Stimulated activated naive CD4-positive, alpha-beta T cell (primary cell): ENCODE results near the gene PRDM2.
"Not testable (repeated sequence)": the region's sequence is repeated elsewhere in the genome, so short reads cannot be mapped to it uniquely, and the experiment has no call there.

ENCODE experiments used
- DNase-seq, 6 experiments: peaks; one replicate each; lab custom pipeline; 2025; lab: John Stamatoyannopoulos, UW

PRDM2 gene, protein sequence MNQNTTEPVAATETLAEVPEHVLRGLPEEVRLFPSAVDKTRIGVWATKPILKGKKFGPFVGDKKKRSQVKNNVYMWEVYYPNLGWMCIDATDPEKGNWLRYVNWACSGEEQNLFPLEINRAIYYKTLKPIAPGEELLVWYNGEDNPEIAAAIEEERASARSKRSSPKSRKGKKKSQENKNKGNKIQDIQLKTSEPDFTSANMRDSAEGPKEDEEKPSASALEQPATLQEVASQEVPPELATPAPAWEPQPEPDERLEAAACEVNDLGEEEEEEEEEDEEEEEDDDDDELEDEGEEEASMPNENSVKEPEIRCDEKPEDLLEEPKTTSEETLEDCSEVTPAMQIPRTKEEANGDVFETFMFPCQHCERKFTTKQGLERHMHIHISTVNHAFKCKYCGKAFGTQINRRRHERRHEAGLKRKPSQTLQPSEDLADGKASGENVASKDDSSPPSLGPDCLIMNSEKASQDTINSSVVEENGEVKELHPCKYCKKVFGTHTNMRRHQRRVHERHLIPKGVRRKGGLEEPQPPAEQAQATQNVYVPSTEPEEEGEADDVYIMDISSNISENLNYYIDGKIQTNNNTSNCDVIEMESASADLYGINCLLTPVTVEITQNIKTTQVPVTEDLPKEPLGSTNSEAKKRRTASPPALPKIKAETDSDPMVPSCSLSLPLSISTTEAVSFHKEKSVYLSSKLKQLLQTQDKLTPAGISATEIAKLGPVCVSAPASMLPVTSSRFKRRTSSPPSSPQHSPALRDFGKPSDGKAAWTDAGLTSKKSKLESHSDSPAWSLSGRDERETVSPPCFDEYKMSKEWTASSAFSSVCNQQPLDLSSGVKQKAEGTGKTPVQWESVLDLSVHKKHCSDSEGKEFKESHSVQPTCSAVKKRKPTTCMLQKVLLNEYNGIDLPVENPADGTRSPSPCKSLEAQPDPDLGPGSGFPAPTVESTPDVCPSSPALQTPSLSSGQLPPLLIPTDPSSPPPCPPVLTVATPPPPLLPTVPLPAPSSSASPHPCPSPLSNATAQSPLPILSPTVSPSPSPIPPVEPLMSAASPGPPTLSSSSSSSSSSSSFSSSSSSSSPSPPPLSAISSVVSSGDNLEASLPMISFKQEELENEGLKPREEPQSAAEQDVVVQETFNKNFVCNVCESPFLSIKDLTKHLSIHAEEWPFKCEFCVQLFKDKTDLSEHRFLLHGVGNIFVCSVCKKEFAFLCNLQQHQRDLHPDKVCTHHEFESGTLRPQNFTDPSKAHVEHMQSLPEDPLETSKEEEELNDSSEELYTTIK (N-terminal part only)

DNA sequence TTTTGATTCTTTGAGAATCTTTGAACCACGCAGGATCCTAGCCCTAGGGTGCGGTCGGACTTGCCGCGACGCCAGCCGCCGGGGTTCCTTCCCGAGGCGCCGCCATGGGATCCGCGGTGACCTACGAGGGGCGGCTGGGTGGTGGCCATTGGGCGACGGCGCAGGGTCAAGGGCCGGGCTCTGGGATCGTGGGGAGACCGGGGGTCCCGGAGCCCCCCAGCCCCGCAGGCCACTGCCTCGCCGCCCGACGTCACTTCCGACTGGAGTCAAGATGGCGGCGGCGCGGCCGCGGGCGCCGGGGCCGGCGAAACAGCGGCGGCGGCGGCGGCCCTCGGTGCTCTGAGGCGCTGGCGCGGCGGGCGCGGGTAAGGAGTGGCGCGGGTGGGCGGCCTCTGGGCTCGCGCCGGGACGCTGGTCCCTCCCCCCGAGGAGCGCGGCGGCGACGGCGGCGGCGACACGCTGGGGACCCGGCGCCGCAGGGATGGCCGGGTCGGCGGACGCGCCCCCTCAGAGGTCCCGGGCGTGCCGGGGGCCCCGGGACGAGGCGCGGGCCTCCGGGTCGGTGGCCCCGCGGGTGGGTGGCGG is at the start of gene PRDM2:
Gene PRDM2, plus strand, starts transcription at position 253 of the 585 bp plus-strand sequence. CDS start 15,418 bp downstream, outside the sequence.
- peak; percentile 30 to 81 (median 48) for DNase-seq

DNA sequence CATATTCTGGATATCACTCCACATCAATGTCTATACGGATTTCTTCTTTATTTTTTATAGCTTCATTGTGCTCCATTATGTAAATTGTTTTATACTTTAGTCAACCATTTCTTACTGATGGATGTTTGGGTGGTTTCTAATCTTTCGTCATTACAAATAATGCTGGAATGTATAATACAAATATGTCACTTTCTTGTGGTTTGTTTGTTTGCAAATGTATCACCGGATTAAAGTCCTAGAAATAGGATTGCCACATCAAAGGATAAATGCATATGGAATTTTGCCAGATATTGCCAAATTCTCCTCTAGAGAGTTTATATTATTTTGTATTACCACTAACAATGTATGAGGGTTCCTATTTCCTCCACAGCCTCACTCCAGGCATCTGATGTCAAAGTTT is 48.7 kb upstream of the PRDM2 start:
- no peak for DNase-seq

DNA sequence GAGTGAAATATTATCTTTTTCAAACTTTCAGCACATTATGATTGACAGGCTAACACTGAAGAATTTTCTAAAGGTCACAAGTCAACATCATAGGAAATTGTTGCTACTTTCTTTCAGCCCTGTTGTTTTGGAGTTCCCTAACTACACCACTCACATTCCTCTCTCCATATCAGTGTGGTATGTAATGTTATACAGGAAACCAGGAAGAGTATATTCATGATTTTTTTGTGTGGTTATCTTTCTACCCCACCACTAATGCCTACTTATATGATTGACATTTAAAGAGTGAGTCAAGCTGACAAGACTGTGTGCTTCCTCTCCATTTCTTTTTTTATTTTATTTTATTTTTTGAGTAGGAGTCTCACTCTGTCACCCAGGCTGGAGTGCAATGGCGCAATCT is 47.8 kb upstream of the PRDM2 start:
- DNase-seq: no peak

DNA sequence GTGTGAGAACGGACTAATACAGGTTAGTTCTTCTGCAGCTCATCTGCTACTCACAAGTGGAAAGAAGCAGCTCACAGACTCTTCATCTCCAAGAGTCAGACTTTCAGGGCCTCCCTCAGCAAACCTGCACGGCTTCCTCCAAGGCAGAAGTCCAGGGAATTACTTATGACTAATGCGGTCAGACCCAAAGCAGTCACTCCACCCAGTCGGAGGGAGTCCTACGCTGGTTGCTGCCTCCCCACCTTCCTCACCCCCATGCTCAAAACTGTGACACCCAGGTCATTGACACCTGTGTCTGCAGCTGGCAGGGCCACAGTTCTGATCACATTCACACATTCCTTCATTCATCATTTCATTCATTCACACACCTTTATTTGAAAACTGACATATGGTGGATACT is 38.4 kb upstream of the PRDM2 start:
- no peak for DNase-seq

DNA sequence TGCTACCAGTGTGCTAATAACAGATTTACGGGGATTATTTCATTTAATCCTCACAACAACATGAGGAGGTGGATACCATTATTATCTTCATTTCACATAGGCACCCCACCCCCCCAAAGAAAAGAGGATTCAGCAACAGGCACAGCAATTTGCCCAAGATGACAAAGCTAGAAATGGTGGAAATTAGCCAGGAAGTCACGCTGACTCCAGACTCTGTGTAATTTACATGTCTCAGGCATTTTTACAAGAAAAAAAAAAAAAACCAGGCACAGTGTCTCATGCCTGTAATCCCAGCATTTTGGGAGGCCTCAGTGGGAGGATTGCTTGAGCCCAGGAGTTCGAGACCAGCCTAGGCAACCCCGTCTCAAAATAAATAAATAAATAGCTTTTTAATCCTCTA is 37.5 kb upstream of the PRDM2 start:
- DNase-seq: no peak

DNA sequence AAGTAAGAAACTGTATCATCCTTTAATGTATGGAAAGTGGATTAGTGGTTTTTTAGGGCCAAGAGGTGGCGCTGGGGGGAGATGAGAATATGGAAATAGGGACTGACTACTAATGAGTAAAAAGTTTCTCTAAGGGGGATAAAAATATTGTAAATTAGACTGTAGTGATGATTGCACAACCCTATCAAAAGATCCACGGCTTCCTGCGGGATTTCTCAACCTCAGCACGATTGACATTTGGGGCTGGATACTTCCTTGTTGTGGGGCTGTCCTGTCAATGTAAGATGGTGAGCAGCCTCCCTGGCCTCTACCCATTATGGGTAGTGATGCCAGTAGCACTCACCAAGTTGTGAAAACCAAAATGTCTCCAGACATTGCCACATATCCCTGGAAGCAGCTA is 36.0 kb upstream of the PRDM2 start:
- DNase-seq: no peak

DNA sequence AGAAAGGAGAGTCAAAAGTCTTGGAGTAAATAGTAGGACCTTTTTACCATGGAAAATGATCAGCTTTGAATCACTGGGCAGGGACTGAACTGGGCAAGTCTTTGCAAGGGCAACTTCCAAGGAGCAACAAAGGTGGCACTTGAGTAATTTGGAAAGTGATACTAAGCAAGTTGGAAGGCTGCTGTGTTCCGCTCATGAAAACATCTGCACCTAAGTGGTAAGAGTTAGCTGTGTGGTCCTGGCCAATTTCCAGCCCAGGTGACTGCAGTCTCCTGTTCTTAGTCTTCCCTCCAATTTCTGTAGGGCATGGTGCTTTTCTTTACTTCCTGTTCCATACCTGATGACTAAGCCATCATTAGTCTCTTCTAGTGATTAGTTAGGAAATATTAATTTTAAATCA is 35.5 kb upstream of the PRDM2 start:
- DNase-seq: no peak

DNA sequence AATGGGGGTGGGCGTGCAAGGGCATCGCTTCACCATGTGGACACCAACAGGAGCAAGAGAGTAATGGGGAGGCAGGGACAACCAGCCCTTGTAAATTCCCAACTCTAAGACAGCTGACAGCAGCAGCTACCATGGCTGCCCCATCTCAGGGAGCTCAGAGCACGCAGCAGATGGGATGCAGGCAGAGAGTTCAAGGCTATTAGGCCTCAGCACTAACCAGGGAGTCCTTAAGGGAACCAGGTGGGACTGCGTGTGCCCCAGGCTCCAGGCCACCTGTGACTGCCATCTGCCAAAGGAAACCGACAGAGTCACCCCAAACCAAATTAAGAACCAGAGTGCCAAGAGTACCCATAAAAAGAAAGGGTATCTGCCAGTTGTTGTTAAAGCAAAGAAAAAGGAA is 33.7 kb upstream of the PRDM2 start:
- DNase-seq: no peak

DNA sequence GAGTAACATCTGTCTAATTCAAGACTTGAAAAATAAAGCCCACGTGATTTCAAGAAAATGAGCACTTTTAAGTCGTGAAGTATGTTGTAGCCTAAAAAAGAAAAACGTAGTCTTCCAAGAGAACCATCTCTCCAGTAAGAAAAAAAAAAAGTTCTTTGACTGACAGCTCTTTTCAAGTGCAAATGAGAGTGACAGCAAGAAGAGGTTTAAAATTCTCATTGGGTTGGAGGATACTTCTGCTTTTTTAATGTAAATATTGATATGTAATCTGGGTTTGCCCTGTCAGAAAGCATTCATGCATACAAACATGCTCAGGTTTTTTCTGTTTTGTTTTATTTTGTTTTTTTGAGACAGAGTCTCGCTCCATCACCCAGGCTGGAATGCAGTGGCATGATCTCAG is 32.3 kb upstream of the PRDM2 start:
- no peak for DNase-seq

DNA sequence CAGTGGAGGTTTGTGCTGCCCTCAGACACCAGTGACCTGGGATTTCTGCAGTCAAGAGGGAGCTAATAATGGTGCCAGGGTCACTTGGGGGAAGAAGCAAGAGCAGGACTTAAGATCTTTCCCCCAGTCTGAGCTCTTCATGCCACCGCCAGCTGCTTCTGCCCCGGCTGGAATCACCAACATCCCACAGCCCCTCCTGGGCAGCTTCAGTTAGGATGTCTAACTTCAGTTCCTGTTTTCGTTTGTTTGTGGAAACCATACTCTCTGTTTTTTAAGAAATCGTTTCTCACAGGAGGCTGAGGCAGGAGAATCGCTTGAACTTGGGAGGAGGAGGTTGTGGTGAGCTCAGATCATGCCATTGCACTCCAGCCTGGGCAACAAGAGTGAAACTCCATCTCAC is 25.6 kb upstream of the PRDM2 start:
- DNase-seq: no peak

DNA sequence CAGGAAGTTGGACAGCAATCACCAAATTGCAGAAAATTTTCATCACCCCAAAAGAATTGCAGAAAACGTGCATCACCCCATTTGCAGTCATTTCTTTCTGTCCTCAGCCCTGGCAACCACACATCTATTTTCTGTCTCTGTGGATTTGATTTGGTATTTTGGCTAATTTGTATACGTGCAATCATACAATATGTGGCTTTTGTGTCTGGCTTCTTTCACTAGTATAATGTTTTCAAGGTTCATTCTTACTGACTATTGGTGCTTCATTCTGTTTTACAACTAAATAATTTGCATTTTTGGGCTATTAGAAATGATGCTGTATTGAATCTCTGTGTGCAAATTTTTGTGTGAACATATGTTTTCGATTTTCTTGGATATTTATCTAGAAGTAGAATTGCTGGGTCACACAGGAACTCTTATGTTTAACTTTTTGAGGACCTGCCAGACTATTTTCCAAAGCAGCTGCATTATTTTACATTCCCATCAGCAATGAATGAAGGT is 24.8 kb upstream of the PRDM2 start:
- DNase-seq: no peak

DNA sequence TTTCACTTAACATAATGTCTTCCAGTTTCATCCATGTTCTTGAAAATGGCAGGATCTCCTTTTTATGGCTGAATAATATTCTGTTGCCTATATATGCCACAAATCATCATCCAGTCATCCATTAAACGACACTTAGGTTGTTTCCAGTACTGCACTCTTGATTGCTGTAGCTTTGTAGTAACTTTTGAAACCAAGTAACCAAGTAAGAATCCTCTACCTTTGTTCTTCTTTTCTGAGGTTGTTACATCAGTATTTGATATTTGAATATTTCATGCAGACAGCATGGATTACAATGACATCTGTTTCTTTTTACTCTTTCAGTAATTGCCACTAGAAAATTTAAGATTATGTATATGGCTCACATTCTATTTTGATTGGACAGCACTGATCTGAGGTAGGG is 22.1 kb upstream of the PRDM2 start:
- no peak for DNase-seq

DNA sequence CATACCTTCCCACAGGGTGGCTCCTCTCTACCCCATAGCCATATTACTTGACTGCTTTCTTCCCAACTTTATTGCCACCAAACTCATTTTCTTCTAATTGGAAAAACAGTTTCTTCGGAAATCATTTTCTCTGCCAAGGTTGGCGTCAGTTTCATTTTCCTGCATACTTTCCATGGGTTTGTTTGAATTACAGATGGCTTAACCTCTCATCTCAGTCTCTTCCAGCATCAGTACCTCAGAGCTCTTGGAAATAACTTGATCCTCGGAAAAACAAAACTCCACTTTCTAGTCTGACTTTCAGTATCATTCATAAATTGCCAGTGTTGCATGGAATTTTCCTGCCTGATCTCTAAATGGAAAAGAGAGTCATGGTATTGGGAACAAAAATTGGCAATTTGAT is 20.3 kb upstream of the PRDM2 start:
- DNase-seq: no peak

DNA sequence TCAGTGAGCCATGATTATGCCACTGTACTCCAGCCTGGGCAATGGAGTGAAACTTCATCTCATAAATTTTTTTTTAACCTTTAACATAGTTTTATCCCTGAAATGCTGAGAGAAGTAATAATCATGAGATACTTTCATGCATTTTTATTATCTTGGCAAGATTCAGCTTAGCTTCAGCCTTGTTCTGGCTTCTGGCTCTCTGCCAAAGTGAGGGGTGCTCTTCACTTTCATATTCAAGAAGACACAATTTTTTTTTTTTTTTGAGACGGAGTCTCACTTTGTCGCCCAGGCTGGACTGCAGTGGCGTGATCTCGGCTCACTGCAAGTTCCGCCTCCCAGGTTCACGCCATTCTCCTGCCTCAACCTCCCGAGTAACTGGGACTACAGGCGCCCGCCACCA is 19.4 kb upstream of the PRDM2 start:
- not testable (repeated sequence) for DNase-seq

DNA sequence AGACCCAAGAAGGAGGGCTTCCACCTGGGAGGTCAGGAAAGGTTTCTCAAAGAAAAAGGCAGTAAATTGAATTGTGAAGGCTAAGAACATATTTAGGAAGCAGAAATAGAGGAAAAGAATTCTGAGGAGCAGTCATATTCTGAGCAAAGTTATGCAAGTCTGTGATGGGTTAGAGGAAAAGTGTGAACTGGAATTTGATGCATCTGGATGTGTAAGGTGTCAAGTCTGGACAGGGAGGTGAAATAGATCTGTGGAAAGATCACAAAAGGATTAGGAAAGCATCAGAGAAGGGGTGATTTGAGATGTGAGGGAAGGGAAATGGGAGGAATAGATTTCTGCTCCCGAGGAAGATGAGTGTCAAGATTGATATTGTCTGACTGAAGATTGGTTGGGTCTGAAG is 18.1 kb upstream of the PRDM2 start:
- no peak for DNase-seq

DNA sequence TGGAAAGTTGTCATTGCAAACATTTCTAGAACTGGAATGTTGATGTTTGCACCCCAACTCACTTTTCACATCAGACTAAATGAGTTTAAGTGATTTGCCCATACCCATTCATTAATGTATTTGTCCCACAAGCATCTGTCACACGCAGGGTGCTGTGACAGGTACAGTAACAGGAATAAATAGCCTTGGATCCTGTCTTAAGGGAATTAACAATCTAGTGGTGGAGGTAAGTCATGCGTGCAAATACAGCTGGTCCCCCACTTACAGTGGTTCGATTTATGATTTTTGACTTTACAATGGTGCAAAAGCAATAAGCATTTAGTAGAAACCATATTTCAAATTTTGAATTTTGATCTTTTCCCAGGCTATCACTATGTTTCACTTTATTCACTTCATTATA is 17.5 kb upstream of the PRDM2 start:
- DNase-seq: no peak

DNA sequence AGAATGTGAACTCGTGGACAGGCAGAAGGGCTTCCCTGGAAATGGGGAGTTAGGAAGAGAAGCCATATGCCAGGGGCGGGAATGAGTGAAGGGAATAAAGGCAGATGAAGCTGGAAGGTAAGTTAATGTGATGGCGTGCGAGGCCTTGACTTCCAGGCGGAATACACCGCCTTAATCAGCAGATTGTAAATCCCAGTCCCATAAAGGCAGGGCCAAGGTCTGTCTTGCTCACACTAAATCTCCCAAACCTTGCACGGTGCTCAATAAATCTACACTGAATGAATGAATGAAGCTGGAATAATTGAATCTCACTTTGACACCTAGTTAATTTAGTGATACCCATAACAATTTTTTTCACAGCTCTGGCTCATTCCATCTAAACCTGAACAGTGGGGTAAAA is 16.8 kb upstream of the PRDM2 start:
- no peak for DNase-seq

DNA sequence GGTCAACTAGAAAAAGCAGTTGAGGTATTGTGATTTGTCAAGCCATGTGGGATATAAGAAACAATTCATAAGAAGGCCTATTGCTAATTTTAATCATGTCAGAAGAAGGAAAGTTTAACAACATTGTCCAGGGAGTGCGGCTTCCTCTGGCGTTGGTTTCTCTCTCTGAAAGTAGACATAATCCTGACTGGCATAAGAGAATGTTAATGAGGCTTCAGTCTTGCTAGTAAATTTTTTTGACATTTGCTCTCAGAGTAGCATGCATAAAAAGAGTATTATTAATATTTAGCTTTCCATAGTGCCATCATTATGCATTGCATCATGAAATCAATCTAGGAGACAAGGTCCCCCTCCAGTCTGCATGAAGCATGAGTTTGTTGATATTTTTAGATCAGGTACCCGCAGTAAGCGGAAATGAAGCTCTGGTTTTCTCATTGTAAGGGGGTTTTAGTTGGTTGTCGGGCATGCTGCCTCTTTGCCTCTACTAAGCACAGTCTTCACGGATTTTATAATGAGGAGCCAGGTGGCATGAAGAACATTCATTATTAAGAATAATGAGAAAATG is 12.8 kb upstream of the PRDM2 start:
- no peak for DNase-seq

DNA sequence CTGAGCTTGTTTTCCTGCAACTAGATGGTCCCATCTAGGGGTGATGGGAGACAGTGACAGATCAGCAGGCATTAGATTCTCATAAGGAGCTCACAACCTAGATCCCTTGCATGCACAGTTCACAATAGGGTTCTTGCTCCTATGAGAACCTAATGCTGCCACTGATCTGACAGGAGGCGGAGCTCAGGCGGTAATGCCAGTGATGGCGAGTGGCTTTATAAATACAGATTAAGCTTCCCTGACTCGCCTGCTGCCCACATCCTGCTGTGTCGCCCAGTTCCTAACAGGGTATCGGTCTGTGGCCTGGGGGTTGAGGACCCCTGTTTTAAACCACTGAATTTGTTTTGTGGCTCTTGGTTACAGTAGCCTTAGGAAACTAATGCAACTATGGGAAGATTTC is 6.9 kb upstream of the PRDM2 start:
- not testable (repeated sequence) for DNase-seq

DNA sequence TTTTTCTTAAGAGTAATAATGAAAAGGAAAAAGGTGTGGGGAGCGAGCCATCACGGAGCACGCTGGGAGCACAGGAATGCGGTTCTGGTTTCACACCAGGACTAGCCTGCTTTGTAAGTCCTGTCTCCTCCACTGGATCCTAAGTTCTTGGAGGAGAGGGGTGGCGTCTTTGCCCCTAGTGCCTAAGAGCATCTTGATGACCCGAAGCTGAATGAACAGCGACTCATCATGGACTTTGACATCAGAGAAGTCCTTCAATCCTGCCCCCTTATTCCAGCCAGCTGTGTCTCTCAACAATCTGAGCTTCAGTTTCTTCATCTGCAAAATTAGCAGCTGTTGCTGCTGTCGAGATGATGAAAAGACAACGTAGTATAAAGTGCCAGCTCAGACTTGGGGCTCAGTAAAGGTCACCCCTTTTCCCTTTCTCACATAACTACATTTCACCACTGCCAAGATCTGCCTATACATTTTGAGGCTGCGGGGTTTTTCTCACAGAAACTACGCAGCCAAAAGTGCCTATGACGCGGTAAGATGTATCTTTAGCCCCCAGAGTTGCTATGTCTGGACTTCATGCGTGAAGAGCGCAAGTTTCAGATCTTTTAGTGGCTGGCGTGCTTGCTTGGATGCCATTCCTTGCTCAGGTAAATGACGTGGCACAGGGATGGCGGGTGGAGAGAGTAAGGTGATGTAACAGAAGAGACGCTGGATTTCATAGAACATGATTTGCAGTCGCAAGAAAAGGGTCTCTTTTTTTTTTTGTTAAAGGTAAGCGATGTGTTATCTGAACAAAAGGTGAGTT is 4.9 kb upstream of the PRDM2 start:
- no peak for DNase-seq

DNA sequence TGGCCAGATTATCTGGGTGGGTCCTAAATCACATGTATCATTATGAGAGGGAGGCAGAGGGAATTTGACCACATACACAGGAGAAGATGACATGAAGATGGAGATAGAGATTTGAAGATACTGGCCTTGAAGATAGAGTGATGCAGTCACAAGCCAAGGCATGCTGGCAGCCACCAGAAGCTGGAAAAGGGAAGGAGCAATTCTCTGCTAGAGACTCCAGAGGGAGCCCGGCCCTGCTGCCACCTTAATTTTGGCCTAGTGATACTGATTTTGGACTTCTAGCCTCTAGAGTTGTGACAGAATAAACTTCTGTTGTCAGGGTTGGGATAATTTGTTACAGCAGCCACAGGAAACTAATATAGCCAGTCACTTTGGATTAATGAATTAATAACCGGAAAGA is 2.2 kb upstream of the PRDM2 start:
- DNase-seq: no peak
